HG03280 (cell line): Measurements from ENCODE around the gene GPBP1L1.
"Not testable (repeated sequence)": the region's sequence is repeated elsewhere in the genome, so short reads cannot be mapped to it uniquely, and the experiment has no call there.

Source experiments
- ATAC-seq: cut with Tn5 transposase; IDR thresholded peaks from one replicate; pipeline ENCODE4 v1.9.1; 2021; ENCODE audit warnings: mild to moderate bottlenecking, moderate library complexity; ENCODE audit not compliant: unreplicated experiment

Gene GPBP1L1

DNA sequence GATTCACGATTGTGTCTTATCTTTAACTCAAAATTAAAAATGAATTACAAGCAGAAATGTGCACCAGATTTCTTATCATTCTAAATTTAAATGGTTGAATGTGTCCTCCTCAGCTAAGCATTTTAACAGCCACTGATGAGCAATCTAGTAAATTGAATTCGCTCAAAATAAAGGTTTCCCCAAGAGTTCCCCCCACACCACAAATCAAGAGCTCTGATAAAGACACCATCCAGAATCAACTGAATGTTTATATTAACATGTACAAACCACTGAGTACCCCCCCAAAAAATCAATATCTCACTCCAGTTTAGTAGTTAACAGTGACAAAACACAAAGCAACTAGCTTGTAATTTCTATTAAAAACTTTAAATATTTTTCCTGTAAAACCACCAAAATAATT is 1.9 kb downstream of the GPBP1L1 start:
- no peak for ATAC-seq

DNA sequence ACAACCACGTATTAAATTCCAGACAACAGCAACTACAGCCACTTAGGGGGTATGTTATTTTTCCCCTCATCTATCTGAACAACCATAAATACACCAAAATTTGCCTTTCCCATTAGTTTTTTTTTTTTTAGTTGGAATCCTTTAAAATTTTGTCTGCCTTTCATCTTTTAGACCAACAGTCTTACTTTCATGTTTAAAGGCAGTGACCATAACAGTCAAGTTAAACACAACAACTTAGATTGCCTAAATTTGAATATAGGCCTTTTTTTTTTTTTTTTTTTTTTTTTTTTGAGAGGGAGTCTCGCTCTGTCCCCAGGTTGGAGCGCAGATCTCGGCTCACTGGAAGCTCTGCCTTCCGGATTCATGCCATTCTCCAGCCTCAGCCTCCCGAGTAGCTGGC is 3.4 kb downstream of the GPBP1L1 start:
- ATAC-seq: no peak

DNA sequence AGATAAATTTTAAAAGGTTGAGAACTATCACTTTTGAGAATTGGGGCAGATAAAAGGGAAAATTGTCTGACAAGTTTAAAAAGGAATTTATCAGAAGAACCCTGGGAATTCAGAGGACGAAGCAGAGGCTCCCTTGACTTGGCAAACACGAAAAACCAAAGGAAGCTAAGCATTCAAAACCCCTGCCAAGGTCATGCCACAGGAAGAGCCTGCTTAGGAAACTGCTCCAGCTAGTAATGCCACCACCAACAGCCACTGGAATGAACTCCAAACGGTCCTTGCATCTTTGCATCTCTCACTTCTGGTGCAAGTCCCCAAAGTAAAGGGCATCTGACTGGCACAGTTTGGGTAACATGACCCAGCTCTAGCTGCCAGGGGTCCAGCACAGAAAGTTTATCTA is 7.2 kb downstream of the GPBP1L1 start:
- no peak for ATAC-seq

DNA sequence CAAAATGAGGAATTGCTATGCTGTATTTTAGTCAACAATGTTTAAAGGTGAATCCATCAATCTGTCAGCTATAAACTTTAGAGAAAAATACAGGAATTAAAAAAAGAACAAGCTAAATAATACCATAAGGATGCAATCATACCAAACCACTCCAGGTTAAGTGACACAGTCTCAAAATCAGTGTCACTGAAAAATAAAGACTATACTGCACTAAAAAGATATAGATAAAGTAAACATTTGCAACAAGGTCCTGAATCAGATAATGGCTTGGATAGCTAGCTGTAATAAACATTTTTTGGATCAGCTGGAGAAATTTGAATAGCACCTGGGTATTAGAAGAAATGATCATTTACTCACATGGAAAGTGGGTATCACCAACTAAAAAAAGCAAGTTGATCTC is 7.8 kb downstream of the GPBP1L1 start:
- ATAC-seq: no peak

DNA sequence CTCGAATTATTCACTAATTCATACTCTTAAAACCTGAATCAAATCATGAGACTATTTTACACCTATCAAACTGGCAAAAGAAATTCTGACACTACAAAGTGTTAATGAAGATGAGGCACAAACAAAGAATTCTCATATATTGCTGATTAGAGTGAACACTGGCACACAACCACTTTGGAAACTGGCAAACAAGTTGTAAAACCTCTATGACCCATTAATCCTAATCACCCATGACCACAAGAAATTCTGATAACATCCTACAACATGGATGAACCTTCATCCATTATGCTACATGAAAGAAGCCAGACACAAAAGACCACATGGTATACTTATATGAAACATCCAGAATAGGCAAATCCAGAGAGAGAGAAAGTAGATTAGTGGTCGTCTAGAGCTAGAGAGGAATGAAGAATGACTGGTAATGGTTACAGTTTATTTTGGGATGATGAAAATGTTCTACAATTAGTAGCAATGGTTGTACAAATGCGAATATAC is 8.5 kb downstream of the GPBP1L1 start:
- ATAC-seq: no peak

DNA sequence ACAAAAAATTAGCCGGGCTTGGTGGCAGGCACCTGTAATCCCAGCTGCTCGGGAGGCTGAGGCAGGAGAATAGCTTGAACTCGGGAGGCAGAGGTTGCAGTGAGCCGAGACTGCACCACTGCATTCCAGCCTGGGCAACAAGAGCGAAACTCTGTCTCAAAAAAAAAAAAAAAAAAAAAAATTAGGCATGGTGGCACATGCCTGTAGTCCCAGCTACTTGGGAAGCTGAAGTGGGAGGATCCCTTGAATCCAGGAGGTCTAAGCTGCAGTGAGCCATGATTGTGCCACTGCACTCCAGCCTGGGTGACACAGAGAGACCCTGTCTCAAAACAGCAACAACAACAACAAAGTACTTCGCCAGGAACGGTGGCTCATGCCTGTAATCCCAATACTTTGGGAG is 9.8 kb downstream of the GPBP1L1 start:
- not testable (repeated sequence) for ATAC-seq

DNA sequence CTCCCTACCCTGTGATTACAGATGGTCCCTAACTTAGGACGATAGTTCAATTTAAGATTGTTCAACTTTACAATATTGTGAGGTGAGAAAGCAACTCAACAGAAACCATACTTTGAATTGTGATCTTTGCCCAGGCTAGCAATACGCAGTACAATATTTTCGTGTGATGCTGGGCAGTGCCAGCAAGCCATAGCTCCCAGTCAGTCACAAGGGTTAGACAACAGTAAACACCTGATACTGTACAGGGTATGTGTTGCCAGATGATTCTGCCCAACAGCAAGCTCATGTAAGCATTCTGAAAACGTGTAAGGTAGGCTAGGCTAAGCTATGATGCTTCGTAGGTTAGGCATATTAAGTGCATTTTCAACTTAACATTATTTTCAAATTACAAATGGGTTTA is 11.9 kb downstream of the GPBP1L1 start:
- ATAC-seq: no peak

DNA sequence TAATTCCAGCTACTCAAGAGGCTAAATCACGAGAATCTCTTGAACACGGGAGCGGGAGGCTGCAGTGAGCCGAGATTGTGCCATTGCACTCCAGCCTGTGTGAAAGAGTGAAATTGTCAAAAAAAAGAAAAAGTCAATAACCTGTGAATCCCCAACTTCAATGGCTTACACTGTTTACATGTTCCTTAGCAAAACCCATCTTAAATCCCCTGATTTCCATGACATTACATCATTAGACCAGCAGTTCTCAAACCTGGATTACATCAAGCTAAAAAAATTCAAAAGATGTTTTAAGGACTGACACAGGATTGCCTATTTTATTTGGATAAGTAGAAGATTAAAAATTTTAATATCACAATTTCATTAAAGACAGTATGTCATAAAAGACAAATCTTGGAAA is 12.4 kb downstream of the GPBP1L1 start:
- ATAC-seq: no peak

DNA sequence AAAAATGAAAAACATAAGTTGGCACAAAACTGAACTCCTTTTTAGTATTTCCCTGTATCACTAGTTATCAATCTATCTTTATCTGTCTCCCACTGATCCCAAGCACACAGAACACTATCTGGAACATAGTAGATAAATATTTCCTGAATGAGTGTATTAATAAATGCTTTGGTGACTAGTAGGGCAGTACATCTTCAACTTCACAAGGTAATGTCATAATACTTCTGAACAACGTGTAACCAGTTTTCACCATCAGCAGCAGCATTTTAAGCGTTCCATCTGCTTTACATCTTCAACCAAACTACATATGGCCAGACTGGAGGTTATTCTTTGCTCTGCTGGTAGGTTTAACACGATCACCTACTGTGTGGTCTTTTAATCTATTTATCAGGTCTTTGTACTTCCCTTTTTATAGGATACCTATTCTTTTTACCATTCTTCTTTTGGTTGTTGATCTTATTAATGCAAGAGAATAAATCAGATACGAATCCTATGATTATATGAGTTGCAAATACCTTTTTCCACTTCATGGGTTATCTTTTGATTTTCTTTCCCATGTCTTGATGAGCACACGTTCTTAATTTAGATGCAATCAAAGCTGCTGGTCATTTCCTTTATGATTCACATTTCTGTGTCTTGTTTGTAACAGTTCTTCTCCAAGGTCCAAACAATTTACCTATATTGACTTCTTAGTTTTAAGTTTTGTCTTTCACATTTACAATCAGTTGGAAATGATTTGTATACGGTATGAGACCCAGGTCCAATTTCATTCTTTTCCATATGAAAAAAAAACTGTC is 16.3 kb downstream of the GPBP1L1 start:
- ATAC-seq: no peak

DNA sequence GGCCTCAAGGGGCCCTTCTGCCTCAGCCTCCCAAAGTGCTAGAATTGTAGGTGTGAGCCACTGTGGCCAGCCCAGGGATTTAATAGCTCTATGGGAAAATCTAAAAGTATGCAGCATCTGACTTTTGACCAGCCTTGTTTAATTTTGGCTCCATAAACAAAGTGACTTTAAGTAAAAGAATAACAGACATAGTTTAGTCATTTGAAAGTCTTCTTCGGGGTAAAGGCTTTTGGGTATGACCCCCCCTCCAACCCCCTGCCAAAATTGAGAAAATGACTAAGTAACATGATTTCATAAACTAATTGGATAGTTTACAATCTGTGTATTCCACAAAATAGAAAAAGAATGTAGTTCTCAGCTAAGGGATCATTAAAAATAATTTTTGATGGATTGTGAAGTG is 17.0 kb downstream of the GPBP1L1 start:
- no peak for ATAC-seq

DNA sequence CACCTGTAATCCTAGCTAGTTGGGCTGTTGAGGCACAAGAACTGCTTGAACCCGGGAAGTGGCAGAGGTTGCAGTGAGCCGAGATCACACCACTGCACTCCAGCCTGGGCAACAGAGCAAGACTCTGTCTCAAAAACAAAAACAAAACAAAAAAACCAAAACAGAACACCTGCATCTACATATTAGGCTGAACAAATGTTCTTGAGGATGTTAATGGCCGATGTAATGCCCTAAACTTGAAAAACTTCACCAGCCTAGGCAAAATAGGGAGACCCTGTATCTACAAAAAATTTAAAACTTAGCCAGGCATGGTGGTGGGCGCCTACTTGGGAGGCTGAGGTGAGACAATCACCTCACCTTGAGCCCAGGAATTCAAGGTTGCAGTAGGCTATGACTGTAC is 17.8 kb downstream of the GPBP1L1 start:
- no peak for ATAC-seq

DNA sequence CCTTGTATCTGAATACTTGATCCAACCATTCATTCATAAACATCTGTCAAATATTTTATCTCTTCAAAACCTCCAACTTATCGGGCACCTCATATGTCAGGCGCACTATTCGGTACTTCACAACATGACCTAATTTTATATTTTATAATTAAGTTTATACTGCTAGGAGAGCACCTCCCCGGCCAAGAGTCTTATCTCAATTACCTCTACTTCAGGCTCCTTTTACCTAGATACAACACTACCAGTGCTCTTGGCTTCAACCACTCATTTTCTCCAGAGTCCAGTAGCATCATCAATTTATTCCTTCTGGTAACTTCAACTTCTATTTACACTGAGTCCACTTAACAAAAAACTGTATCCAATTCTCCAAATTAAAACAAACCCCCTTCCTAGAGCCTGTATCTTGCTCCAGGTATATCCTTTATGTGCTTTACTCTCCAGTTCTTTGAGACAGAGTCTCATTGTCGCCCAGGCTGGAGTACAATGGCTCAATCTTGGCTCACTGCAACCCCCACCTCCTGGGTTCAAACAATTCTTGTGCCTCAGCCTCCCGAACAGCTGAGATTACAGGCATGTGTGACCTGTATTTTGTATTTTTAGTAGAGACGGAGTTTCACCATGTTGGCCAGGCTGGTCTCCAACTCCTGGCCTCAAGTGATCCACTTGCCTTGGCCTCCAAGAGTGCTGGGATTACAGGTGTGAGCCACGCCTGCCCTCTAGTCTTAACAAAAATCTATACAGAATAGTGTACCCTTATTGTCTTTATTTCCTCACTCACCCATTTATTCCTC is 18.8 kb downstream of the GPBP1L1 start:
- no peak for ATAC-seq

DNA sequence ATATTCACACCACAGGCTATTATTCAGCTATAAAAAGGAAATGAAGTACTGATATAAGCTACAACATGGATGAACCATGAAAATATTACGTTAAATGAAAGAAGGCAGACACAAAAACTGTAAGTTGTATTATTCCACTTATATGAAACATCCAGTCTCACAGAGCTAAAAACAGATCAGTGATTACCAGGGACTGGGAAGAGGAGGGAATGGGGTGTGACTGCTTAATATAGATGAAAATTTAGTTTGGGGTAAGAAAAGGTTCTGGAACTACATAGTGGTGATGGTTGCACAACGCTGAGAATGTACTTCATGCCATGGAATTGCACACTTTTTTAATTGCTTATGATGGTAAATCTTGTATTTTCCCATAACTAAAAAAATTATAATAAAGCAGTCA is 19.5 kb downstream of the GPBP1L1 start:
- no peak for ATAC-seq

DNA sequence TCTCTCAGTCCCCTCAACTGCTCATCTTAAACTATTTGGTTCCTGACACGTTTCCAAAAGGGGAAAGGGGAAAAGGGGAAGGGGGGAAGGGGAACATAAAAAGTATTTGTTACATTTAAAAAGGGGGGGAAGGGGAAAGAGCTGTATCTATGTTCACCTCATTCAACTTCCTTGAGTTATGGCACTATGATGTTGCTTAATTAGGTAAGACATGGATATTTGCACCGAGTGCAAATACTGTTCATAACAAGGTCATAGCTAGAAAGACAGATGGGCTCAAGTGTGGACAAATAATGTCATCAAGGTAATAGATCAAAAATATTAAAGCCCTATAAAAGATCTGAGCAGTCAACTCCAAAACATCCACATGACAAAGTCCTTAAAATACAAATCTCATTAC is 26.0 kb downstream of the GPBP1L1 start:
- ATAC-seq: no peak

DNA sequence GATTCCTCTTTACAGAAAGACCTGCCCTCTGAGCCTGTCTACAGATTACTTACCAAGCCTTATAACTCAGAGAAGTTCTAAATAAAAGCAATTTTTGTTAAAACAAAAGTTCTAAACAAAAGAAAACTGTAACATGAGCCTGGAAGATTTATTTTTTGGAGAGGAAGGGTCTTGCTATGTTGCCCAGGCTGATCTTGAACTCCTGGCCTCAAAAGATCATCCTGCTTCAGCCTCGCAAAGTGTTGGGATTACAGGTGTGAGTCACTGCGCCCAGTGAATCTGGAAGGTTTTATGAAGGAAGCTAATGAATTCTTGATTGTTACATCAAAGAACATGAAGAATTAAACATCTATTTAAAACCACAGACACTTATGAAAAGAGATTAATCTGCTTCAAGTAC is 27.1 kb downstream of the GPBP1L1 start:
- no peak for ATAC-seq

DNA sequence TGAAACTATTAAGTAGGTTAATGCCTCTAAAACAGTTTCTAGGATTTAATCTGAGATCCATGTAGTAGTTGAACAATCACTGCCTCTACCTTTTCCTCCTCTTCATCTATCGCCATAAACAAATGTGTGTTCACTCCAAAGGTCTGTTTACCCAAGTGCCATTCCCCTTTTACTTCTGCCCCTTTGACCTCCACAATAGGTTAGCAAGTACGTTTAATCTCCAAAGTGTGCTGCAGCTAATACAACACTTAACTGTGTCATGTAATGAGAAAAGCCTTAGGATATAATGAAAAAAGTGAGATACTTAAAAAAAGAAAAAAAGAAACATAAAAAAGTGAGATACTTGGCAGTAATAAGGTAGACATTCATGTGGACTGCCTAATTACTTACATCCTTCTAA is 28.2 kb downstream of the GPBP1L1 start:
- ATAC-seq: no peak

DNA sequence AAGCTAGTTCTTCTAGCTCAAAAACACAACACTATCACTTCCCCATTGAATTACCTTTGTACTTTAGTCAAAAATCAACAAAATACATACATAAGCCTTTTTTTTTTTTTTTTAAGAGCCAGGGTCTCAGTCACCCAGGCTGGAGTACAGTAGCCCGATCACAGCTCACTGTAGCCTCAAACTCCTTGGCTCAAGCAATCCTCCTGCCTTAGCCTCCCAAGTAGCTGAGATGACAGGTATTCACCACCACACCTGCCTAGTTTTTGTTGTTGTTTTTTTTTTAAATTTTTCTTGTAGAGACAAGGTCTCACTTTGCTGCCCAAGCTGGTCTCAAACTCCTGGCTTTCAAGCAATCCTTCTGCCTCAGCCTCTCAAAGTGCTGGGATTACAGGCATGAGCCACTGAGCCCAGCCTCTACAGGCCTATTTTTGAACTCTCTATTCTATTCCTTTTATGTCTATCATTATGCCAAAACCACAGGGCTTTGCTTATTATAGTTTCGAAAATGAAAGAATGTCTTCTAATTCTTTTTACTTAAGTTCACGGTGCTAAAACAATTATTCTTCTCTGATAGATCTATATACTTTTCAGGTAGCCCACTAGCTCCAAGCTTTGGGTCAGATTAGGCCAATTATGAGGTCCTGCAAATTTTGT is 29.6 kb downstream of the GPBP1L1 start:
- ATAC-seq: no peak

DNA sequence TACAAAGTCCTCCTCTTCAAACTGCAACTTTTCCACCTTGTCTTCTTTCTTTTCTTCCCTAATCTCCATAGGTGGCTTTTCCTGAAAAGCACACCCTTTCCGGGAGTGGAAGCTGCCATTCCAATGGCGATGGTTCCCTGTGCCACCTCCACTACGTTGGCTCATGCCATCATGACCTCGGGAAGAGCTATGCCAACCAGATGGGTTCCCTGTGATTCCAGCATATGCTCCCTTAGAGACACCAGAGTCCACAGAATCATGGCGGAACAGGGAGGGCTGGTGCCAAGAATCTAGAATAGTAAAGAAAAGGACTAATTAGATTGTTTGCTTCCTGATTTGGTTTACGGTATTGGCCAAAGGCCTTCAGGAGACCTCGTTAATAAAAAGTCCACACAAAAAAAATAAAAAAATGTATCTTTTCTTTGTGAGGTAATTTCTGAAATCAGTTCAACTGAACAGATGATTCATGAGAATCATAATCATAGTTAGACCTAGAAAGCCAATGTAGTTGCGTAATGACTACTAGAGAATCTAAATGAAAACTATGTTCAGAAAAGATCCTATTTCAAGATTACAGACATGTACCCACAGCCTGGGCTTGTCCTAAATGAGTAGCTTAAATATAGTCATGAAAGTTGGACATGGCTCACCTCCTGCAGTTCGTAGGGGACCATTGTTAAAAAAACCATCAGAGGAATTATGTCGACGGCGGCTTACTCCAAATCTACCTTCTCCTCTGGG is 31.6 kb downstream of the GPBP1L1 start:
- ATAC-seq: no peak

DNA sequence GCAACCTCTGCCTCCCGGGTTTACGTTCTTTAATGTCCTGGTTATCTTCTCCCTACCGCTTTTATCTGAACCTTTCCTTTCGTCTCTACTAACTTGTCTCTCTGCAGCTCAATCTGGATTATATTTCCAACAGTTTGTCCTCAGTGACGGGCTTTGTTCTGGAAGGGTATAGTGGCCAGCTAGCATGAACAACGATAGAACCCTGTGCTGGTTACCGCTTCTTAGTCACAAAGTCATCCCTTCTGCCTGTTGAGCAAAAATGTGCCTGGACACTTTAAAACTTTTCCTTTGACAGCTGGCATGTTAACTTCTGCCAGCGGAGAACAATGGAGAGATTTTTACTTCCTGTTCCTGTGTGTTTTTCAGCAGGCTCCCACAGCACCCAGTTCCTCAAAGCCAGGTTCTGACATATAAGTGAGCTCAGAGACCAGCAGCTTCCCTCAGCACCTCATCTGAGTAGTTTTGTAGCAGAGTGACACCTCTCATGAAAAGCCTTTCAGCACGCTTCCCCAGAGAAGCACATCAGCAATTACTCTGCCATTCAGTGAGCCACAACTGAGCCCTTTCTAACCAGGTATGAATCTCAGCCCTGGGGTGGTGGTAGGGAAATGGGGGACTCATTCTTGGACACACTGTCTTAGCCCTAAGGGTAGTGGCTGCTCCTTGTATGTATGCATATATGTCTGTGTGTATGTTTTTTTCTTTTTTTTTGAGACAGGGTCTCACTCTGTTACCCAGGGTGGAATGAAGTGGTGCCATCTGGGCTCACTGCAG is 38.9 kb downstream of the GPBP1L1 start:
- no peak for ATAC-seq

DNA sequence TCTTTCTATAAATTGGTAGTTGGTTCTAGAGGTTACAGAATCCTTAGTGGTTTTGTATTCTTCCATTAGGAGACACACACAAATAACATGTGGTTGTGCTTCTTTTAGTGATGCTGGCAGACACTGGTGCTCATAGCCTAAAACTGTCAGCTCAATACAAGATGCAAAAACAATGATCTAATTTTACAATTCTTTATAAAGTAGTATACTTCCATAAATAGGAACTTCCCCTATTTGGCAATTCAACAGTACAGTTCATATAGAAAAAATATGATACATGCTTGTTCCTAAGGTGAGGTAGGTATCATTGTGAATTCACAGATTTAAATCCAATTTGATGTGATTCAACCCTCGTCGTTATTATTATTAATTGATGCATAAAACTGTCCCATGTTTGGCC is 41.7 kb downstream of the GPBP1L1 start:
- no peak for ATAC-seq
